Testis (tissue), 3 donors: Measurements from ENCODE around the gene IMMP2L. TPM values are rescaled to one million over a fixed set of nuclear protein-coding genes. Genes with fewer than 3 reads are reported as not detected.

Experiments
- DNase-seq: peaks from one replicate; pipeline ENCODE4 v3.0.0-alpha.2; 2019
- H3K27ac ChIP-seq, 2 donors: fragments of 200-600 bp; sonication (generic); one replicate each; pipeline ENCODE4 v1.5.1; 2019
- H3K27me3 ChIP-seq: fragments of 200-600 bp; sonication (generic); one replicate; pipeline ENCODE4 v1.5.1; 2019
- H3K36me3 ChIP-seq: fragments of 200-600 bp; sonication (generic); one replicate; pipeline ENCODE4 v1.5.1; 2017; ENCODE audit warnings: low read depth; ENCODE audit errors: missing control alignments
- H3K4me1 ChIP-seq: fragments of 200-600 bp; sonication (generic); one replicate; pipeline ENCODE4 v1.5.1; 2019
- H3K4me3 ChIP-seq, 2 donors: fragments of 200-600 bp; sonication (generic); one replicate each; pipeline ENCODE4 v1.5.1; 2017 to 2019
- H3K9me3 ChIP-seq: fragments of 200-600 bp; sonication (generic); one replicate; pipeline ENCODE4 v1.5.1; 2017
- CTCF ChIP-seq, 3 experiments: fragments of 450-650 bp in 2 of 3; fragments of 200-600 bp in 1 of 3; sonication (generic) in 1 of 3; IDR thresholded peaks; one replicate each; pipeline ENCODE4 v1.5.1; 2016 to 2019; ENCODE audit warnings: antibody characterized with exemption in 3 of 3, mild to moderate bottlenecking in 2 of 3, moderate library complexity in 1 of 3
- POLR2A ChIP-seq: fragments of 450-650 bp; IDR thresholded peaks from one replicate; pipeline ENCODE4 v1.6.1; 2017; ENCODE audit warnings: antibody characterized with exemption, mild to moderate bottlenecking, moderate library complexity
- WGBS, 2 donors: methylation state at CpG; one replicate each; pipeline ENCODE4 v1.1.5; 2018; 5-methylcytosine and 5-hydroxymethylcytosine counted together
- intact Hi-C: fragments of 100-400 bp; cut with DNase I; formaldehyde crosslinking; loops from one replicate; pipeline ENCODE4 v1.15.1; 2023; ENCODE audit warnings: low total_unique reads
- polyA plus RNA-seq: library from polyadenylated mRNA; stranded (reverse); fragments of 350-450 nt; fragmentation: Illumina TruSeq; extraction: RNeasy Lipid Tissue Mini Kit (QIAGEN cat#74804); gene quantifications from one replicate; pipeline ENCODE4 v1.2.3, GENCODE V29; 2014; ENCODE audit warnings: low read depth, low replicate concordance; ENCODE audit not compliant: insufficient read depth
- total RNA-seq, 2 donors: library from RNA; depleted of rRNA; stranded (reverse); fragments of >200 nt; gene quantifications; one replicate each; pipeline ENCODE4 v1.2.3, GENCODE V29; 2016

The IMMP2L gene
- total and polyA plus RNA-seq, 3 donors from 2014 or later: 10.7 to 12.4 (median 11.2) TPM

- Histone ChIP-seq H3K27ac (no peak overlapping the region), H3K9me3 (no peaks in the 10 kb centered on the region), H3K36me3 (no peaks in the 10 kb centered on the region), H3K4me1 (no peaks in the 10 kb centered on the region), H3K27me3 (no peaks in the 10 kb centered on the region), H3K4me3 (no peak overlapping the region)
- intact Hi-C loops: no loop called here
- no peak for TF ChIP-seq POLR2A
- no peak for TF ChIP-seq CTCF (IDR thresholded peaks at IDR 0.05)
- 91 to 93% methylated on average over 2 of the region's 2 CpGs for WGBS, 2 donors
- DNase-seq: no peak
These were observed 573.9 kb downstream of the IMMP2L start for GRCh38 chr7:110988348-110988747.

- WGBS, 2 donors: 97 to 100% methylated on average over 1 of the region's 1 CpG
- Histone ChIP-seq H3K27ac (no peak overlapping the region), H3K4me1 (no peaks in the 10 kb centered on the region), H3K27me3 (no peaks in the 10 kb centered on the region), H3K36me3 (no peaks in the 10 kb centered on the region), H3K4me3 (no peak overlapping the region), H3K9me3 (no peaks in the 10 kb centered on the region)
- no peak for DNase-seq
- intact Hi-C loops: no loop called here
- TF ChIP-seq CTCF (IDR thresholded peaks at IDR 0.05) (no peak), POLR2A (no peak)
These were observed 575.1 kb downstream of the IMMP2L start for GRCh38 chr7:110987127-110987693.

GRCh38 chr7:110983822-110984456 lies 578.4 kb downstream of the IMMP2L start:
- no peaks in the 10 kb centered on the region for H3K36me3 ChIP-seq
- H3K4me3 ChIP-seq: no peak overlapping the region
- H3K9me3 ChIP-seq: no peaks in the 10 kb centered on the region
- intact Hi-C loops: no loop called here
- no peaks in the 10 kb centered on the region for H3K4me1 ChIP-seq
- TF ChIP-seq CTCF (IDR thresholded peaks at IDR 0.05) (no peak), POLR2A (no peak)
- H3K27me3 ChIP-seq: no peaks in the 10 kb centered on the region
- DNase-seq: no peak
- 83 to 88% methylated on average over 3 of the region's 3 CpGs for WGBS, 2 donors
- no peak overlapping the region for H3K27ac ChIP-seq

- TF ChIP-seq CTCF (IDR thresholded peaks at IDR 0.05) (no peak), POLR2A (no peak)
- Histone ChIP-seq H3K36me3 (no peaks in the 10 kb centered on the region), H3K4me1 (no peaks in the 10 kb centered on the region), H3K27ac (no peak overlapping the region), H3K4me3 (no peak overlapping the region), H3K27me3 (no peaks in the 10 kb centered on the region), H3K9me3 (no peaks in the 10 kb centered on the region)
- intact Hi-C loops: no loop called here
- DNase-seq: no peak
- WGBS, 2 donors: 95 to 97% methylated on average over 4 of the region's 4 CpGs
These were observed 585.1 kb downstream of the IMMP2L start for GRCh38 chr7:110977127-110977737.
